CD1c-positive myeloid dendritic cell (primary cell): Measurements from ENCODE around the gene TUBG2.
"Not testable (repeated sequence)": the region's sequence is repeated elsewhere in the genome, so short reads cannot be mapped to it uniquely, and the experiment has no call there.

Source experiments
- DNase-seq: peaks from one replicate; pipeline ENCODE4 v3.0.0-alpha.2; 2016; ENCODE audit errors: extremely low spot score

TUBG2 gene

DNA sequence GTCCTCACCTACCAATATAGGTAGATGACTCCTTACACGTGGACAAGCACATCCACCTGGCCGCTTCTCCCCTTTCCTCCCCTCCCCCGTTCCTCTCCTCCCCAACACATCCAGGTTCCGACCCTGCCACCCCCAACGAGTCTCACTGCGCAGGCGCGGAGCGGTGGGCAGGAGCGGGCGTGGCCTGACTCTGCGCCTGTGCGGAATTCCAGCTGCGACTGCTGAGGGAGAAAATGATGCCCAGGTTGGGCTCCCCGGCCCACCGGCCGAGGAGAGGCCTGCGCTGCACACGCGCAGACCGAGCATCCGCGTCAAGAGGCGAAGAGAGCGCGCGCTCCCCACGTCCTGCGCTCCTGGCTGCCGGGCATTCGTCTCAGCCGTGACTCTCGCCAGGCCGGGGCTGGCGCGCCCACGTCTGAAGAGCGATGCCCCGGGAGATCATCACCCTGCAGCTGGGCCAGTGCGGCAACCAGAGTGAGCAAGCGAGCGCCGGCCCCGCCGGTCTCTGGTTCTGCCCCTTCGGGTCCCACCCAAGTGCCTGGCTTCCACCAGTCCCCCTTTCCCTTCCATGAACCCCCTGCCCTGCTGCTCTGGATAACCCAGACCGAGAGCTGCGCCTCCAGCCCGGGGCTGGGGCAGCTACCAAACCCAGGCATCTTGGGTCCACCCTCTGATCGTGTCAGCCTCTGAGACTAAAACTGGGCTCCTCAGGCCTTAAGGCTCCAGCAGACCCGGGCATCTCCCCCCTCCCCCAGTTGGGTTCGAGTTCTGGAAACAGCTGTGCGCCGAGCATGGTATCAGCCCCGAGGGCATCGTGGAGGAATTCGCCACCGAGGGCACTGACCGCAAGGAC, at the start of gene TUBG2:
Gene TUBG2 (plus strand): TSS at position 206 of the 853 bp plus-strand sequence. CDS start 220 bp downstream, at position 426.
- DNase-seq: peak; percentile 73

DNA sequence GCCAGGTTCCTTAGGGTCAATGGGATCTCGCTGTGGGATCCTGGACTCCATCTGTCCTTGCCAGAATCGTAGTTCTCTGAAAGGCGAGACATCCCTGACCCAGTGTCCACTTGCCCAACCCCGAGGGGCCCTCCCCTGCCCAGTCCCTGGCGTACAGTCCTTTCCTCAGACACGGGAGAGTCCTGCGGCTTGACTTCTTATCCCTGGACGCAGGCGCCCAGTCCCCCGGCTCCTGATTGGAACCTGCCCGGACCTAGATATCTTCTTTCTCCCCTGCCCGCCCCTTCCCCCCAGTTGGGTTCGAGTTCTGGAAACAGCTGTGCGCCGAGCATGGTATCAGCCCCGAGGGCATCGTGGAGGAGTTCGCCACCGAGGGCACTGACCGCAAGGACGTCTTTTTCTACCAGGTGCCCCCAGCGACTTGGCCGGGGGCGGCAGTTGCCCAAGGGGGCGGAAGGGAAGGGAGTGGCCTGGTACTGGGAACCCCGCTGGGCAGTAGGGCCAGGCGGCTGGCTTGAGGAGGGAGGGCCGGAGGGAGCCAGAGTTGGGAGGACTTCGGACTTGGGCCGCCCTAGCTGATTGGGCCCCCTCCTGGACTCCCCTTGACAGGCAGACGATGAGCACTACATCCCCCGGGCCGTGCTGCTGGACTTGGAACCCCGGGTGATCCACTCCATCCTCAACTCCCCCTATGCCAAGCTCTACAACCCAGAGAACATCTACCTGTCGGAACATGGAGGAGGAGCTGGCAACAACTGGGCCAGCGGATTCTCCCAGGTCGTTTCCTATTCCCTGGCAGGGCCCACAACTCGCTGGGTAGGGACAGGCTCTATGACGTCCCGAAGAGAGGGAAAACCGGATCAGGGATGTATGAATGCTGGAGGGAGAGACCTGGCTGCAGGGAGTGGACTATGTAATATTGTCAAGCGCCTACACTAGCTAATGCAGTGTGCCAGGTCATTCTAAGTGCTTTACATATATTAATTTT, 49.0 kb upstream of the TUBG2 start:
- not testable (repeated sequence) for DNase-seq

DNA sequence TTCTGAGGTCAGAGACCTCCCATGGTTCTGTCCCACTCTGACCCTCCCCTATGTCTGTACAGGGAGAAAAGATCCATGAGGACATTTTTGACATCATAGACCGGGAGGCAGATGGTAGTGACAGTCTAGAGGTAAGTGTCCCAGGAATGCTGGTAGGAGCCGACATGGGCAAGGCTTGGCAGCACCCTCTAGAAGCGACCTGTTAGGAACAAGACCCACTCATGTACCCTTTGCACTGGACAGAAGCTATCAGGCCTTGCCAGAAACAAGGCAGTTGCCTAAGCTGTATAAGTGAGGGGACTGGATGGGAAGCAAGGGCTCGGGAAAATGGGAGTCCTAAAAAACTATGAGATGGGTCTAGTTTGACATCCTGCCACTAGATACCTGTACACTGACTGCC, 47.1 kb upstream of the TUBG2 start:
- DNase-seq: no peak

- DNase-seq: no peak
Observed at GRCh38 chr17:42613699-42614295, 45.3 kb upstream of the TUBG2 start.

DNA sequence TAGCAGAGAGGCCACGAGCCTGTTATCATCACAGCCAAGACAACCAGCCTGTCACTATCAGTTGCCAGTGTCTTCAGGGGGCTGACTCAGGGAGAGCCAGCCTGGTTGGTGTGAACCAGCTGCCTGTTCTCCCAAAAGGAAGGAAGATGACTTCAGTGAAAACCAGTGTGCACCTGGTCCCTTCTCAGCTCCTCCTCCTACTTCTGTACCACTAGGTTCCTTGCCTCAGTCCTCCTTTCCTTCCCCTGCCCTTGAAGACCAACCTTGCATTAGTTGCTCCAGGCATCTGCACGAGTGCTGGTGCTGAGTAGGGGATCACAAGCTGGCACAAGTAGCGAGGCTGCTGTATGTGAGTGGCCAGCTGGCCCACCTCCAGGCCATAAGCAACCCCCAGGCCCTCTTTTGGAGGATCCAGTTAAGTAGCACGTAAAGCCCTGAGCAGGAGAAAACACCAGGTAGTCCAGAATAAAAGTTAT, 41.1 kb upstream of the TUBG2 start:
- DNase-seq: no peak

GRCh38 chr17:42618442-42619150, 40.5 kb upstream of the TUBG2 start:
- no peak for DNase-seq

DNA sequence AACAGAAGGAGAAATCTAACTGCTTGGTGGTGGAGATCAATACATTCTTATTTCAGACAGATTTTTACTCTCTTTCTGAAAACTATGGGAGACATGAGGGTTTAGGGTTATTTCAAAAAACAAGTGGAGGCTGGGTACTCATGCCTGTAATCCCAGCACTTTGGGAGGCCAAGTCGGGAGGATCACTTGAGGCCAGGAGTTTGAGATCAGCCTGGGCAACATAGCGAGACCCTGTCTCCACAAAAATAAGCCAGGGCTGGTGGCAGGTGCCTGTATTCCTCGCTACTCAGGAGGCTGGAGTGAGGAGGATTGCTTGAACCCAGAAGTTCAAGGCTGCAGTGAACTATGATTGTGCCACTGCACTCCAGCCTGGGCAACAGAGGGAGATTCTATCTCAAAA, 37.1 kb upstream of the TUBG2 start:
- DNase-seq: not testable (repeated sequence)

- no peak for DNase-seq
Observed at GRCh38 chr17:42623271-42623670, 35.8 kb upstream of the TUBG2 start.

GRCh38 chr17:42623732-42624596, 35.1 kb upstream of the TUBG2 start:
- no peak for DNase-seq

DNA sequence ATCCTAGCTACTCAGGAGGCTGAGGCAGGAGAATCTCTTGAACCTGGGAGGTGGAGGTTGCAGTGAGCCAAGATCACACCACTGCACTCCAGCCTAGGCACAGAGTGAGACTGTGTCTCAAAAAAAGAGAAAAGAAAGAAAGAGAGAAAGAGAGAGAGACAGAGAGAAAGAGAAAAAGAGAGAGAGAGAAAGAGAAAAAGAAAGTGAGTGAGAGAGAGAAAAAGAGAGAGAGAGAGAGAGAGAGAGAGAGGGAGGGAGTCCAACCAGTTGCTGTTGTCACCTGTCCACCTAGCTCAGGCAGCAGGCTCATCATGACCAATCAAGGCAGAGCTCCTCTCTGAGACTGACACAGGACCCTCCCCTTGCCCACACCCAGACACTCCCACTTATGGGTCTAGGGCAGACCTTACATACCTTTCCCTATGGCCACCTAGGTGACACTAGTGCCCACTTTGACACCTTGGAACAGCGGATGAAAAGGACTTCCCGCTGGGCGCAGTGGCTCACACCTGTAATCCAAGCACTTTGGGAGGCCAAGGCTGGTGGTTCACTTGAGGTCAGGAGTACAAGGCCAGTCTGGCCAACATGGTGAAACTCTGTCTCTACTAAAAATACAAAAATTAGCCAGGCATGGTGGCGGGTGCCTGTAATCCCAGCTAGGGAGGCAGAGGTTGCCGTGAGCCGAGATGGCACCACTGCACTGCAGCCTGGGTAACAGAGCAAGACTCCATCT, 31.9 kb upstream of the TUBG2 start:
- DNase-seq: not testable (repeated sequence)

DNA sequence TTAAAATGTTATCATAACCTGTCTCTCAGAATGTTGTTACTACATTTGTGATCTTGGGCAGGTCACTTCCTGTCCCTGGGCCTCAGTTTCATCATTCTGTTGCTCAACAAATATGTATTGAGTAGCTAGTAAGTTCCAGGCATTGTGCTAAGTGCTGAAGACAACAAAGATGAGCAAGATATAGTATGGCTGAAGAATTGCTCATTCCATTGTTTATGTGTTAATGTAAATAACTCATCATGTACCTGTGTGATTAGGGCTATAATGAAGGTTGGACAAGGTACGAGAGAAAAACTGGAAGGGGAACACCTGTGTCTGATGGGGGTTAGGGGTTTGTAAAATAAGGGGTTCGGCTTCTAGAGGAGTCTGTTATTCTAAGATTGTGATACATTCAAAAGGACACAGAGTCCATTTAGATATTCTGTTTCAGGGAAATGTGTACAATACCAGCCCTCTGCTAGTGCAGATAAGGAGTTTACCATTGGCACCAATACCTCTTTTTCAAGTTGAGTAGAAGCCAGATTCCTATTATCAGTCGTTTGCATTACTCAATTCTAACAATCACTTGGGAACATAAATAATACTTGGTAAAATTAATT, 29.6 kb upstream of the TUBG2 start:
- no peak for DNase-seq

GRCh38 chr17:42632949-42633444, 26.1 kb upstream of the TUBG2 start:
- no peak for DNase-seq

DNA sequence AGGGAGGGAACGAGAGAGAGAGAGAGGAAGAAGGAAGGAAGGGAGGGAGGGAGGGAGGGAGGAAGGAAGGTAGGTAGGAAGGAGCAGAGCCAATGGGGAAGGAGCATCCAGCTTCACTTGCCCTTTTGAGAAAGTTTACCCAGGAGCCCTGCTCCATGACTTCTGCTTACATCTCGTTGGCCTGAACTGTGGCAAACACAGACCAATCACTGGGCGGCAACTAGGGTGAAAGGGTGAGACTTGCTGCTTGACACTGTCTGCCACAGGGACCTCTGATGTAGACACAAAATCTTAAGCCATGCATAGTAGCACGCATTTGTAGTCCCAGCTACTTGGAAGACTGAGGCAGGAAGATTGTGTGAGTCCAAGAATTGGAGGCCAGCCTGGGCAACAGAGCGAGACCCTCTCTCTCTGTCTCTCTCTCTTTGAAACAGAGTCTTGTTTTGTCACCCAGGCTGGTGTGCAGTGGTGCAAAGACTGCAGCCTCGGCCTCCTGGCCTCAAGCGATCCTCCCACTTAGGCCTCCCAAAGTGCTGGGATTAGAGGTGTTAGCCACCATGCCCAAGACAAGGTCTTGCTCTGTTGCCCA, 19.5 kb upstream of the TUBG2 start:
- DNase-seq: no peak

GRCh38 chr17:42640121-42640520, 19.0 kb upstream of the TUBG2 start:
- no peak for DNase-seq

GRCh38 chr17:42642336-42642735, 16.7 kb upstream of the TUBG2 start:
- no peak for DNase-seq

DNA sequence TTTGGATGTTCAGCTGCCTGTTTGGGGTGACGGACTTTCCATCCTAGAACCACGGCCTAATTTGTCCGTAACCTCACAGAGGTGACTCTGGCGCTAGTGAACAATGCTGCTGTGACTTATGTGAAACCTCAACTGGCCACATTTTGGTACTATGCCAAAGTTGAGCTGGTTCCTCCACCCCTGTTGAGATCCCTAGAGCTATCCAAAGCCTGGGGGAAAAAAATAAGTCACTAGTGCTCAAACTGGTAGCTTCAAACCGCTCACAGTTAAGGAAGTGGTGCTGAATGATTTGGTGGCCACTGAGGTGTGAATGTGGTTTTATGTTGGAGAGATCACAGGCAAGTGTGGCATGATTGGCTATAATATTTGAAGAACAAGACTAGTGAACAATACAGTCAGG, 11.3 kb upstream of the TUBG2 start:
- DNase-seq: no peak

DNA sequence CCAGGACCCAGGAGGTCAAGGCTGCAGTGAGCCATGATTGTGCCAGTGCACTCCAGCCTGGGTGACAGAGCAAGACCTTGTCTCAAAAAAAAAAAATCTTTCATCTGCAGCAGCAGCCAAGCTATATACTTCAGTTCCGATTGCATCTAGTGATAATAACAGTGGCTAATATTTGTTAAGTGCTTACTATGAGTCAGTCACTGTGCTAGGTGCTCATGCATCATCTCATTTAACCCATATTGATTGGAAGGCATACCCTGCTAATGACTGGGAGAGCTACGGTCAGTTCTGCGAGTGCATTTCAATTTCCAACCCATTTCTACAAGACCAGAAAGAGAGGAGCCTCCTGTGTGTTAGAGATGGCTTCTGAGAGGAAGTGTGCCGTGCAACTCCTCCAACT, 7.7 kb upstream of the TUBG2 start:
- DNase-seq: no peak
